A549 (cell line): ENCODE measurements around the gene CLMN.
A peak's percentile ranks its signal among the peaks of the same experiment; 100 is the strongest.

Source experiments
- CTCF ChIP-seq: fragments of >200 bp; sonication (Bioruptor Twin); formaldehyde crosslinking; IDR thresholded peaks from 3 replicates; pipeline ENCODE4 v1.5.1; 2016
- HOXA7 ChIP-seq: fragments of 250-450 bp; sonication (Bioruptor Pico); IDR thresholded peaks from 2 replicates; pipeline ENCODE4 v1.5.0; 2020; ENCODE audit warnings: mild to moderate bottlenecking, moderate library complexity
- MAX ChIP-seq: IDR thresholded peaks from 2 replicates; pipeline ENCODE4 v1.6.1; 2012
- PHF8 ChIP-seq: fragments of 200-600 bp; sonication (generic); IDR thresholded peaks from 2 replicates; pipeline ENCODE4 v1.6.1; 2016; ENCODE audit warnings: low read depth, mild to moderate bottlenecking, antibody characterized with exemption, moderate library complexity, borderline replicate concordance
- POLR2A ChIP-seq: IDR thresholded peaks from 2 replicates; pipeline ENCODE4 v1.6.1; 2012; ENCODE audit warnings: mild to moderate bottlenecking, low read length
- RCOR1 ChIP-seq: fragments of 150-350 bp; IDR thresholded peaks from 2 replicates; pipeline ENCODE4 v1.6.1; 2014; ENCODE audit warnings: antibody characterized with exemption, low read length, low read depth
- USF2 ChIP-seq: fragments of 450-650 bp; IDR thresholded peaks from 2 replicates; pipeline ENCODE4 v1.6.1; 2014; ENCODE audit warnings: antibody characterized with exemption

- TF ChIP-seq CTCF (peak; percentile 57), PHF8 (no peak), HOXA7 (no peak), RCOR1 (no peak), USF2 (no peak), POLR2A (no peak), MAX (no peak)
Observed at GRCh38 chr14:95361373-95362137, 41.8 kb upstream of the CLMN start.
